K562 (cell line): Measurements from ENCODE around the gene CNTN5. TPM values are rescaled to one million over a fixed set of nuclear protein-coding genes. Genes with fewer than 3 reads are reported as not detected.

Source experiments
- ATAC-seq: fragments of 200-7000 bp; cut with Tn5 transposase; 3 replicates; pipeline ENCODE4 v1.9.1; 2020; ENCODE audit warnings: moderate library complexity
- BruUV-seq: library from RNA; stranded (reverse); fragments of 400-500 nt; replicated peaks from 2 replicates; lab custom pipeline; 2021; lab: Mats Ljungman, UMichigan
- CTCF ChIA-PET: fragments of 300-600 bp; formaldehyde crosslinking; extraction: SDS; loops from one replicate; lab custom pipeline; 2021; ENCODE audit warnings: low intra/inter-chr PET ratio; lab: Yijun Ruan, JAX
- POLR2A ChIA-PET: fragments of 300-600, 350-650 bp; sonication (Branson Sonifier 250); formaldehyde crosslinking; extraction: SDS; loops from one replicate; lab custom pipeline; 2021; ENCODE audit warnings: antibody characterized with exemption, inconsistent platforms; lab: Yijun Ruan, JAX
- DNase-seq, 4 experiments: peaks; one replicate each; pipeline versions ENCODE4 v3.0.0 to v3.0.0-alpha.2; 2011 to 2018; ENCODE audit warnings: low spot score in 3 of 4, mixed read lengths in 3 of 4; ENCODE audit errors: extremely low read depth in 1 of 4
- FAIRE-seq: peaks from 2 replicates; lab custom pipeline; 2011; peaks lifted over from hg19 to GRCh38; lab: Jason Lieb, UNC
- H2AFZ ChIP-seq: 2 replicates; pipeline ENCODE4 v1.6.0; 2011; ENCODE audit warnings: low read depth, low read length, control low read depth, inconsistent platforms
- H3K27ac ChIP-seq: fragments of 200-600 bp; 3 replicates; pipeline ENCODE4 v1.8.0; 2011; ENCODE audit warnings: low read depth, mild to moderate bottlenecking, control low read depth, inconsistent platforms, low read length, moderate library complexity, mixed read lengths; ENCODE audit errors: extremely low read depth
- H3K27me3 ChIP-seq, 2 experiments: fragments of 300-600 bp in 1 of 2; 2 replicates in 1 of 2; 3 replicates in 1 of 2; pipeline versions ENCODE4 v1.6.0 to v1.8.0; 2011; ENCODE audit warnings: inconsistent platforms in 2 of 2, low read length in 2 of 2, mild to moderate bottlenecking in 1 of 2, mixed read lengths in 1 of 2, moderate library complexity in 1 of 2; ENCODE audit not compliant: control insufficient read depth in 2 of 2, insufficient read depth in 2 of 2
- H3K36me3 ChIP-seq: fragments of 300-600 bp; 3 replicates; pipeline ENCODE4 v1.8.0; 2011; ENCODE audit warnings: mild to moderate bottlenecking, low read length, inconsistent platforms; ENCODE audit not compliant: control insufficient read depth, insufficient read depth
- H3K4me1 ChIP-seq, 2 experiments: fragments of 200-600 bp in 1 of 2; replicated peaks in 1 of 2; 2 replicates in 1 of 2; 3 replicates in 1 of 2; pipeline versions ENCODE4 v1.5.1 to v1.8.0; 2011; ENCODE audit warnings: inconsistent platforms in 2 of 2, low read length in 2 of 2, mild to moderate bottlenecking in 1 of 2, mixed read lengths in 1 of 2, moderate library complexity in 1 of 2; ENCODE audit not compliant: control insufficient read depth in 2 of 2, insufficient read depth in 2 of 2
- H3K4me2 ChIP-seq: 2 replicates; pipeline ENCODE4 v1.6.1; 2011; ENCODE audit warnings: low read length, control low read depth, inconsistent platforms, mixed read lengths; ENCODE audit not compliant: insufficient read depth
- H3K4me3 ChIP-seq: fragments of 200-600 bp; sonication (generic), shearing (Covaris generic); 2 replicates; pipeline ENCODE4 v1.5.1; 2016; ENCODE audit warnings: control low read depth, inconsistent platforms
- H3K79me2 ChIP-seq: fragments of 200-600 bp; 3 replicates; pipeline ENCODE4 v1.8.0; 2011; ENCODE audit warnings: low read length, inconsistent platforms; ENCODE audit not compliant: control insufficient read depth, insufficient read depth
- H3K9ac ChIP-seq, 2 experiments: 2 replicates each; pipeline versions ENCODE4 v1.6.0 to v1.6.1; 2011; ENCODE audit warnings: low read depth in 2 of 2, low read length in 2 of 2, control low read depth in 1 of 2, inconsistent platforms in 1 of 2, mild to moderate bottlenecking in 1 of 2, mixed read lengths in 1 of 2; ENCODE audit not compliant: insufficient read depth in 1 of 2
- H3K9me1 ChIP-seq: one replicate; pipeline ENCODE4 v1.6.0; 2011; ENCODE audit warnings: inconsistent platforms, mild to moderate bottlenecking, low read length, moderate library complexity; ENCODE audit not compliant: control insufficient read depth, insufficient read depth
- H3K9me3 ChIP-seq: replicated peaks from 2 replicates; pipeline ENCODE4 v1.5.1; 2011; ENCODE audit warnings: low read depth, low read length, inconsistent platforms; ENCODE audit not compliant: control insufficient read depth, insufficient read depth
- H4K20me1 ChIP-seq: replicated peaks from 2 replicates; pipeline ENCODE4 v1.6.1; 2011; ENCODE audit warnings: low read length, inconsistent platforms, mixed read lengths; ENCODE audit not compliant: control insufficient read depth, insufficient read depth
- MAX ChIP-seq: sonication (generic); formaldehyde crosslinking; IDR thresholded peaks from 2 replicates; pipeline ENCODE4 v1.9.0; 2022; ENCODE audit warnings: mild to moderate bottlenecking, missing genetic modification reagents
- MCM5 ChIP-seq: fragments of 450-650 bp; IDR thresholded peaks from 2 replicates; pipeline ENCODE4 v1.6.1; 2016; ENCODE audit warnings: low read depth
- OTX1 ChIP-seq: fragments of 450-650 bp; formaldehyde crosslinking; IDR thresholded peaks from 2 replicates; pipeline ENCODE4 v1.4.0; 2022; ENCODE audit warnings: mild to moderate bottlenecking
- TGIF2 ChIP-seq: sonication (generic); formaldehyde crosslinking; IDR thresholded peaks from 2 replicates; pipeline ENCODE4 v1.8.1; 2022; ENCODE audit warnings: mild to moderate bottlenecking, missing genetic modification reagents, moderate library complexity
- U2AF2 ChIP-seq: fragments of 200-400 bp; formaldehyde crosslinking; optimal IDR thresholded peaks from 2 replicates; pipeline ENCODE3; 2017; ENCODE audit warnings: low read depth, mild to moderate bottlenecking, low read length
- ZNF197 ChIP-seq: fragments of 200-800 bp; sonication (Bioruptor generic); IDR thresholded peaks from 2 replicates; pipeline ENCODE4 v1.6.1; 2016; ENCODE audit warnings: low read depth, missing genetic modification characterization, missing compliant biosample characterization
- ZNF695 ChIP-seq: fragments of 450-650 bp; formaldehyde crosslinking; IDR thresholded peaks from 2 replicates; pipeline ENCODE4 v1.4.0; 2020; ENCODE audit warnings: mild to moderate bottlenecking, moderate library complexity
- WGBS: fragments of 100-300 bp; shearing (Covaris generic); methylation state at CpG from one replicate; pipeline ENCODE4 v1.1.6; 2016; ENCODE audit warnings: low coverage, mixed read lengths; ENCODE audit not compliant: insufficient coverage; ENCODE audit errors: missing lambda C conversion rate; 5-methylcytosine and 5-hydroxymethylcytosine counted together
- in situ Hi-C: fragments of 300-500 bp; cut with MboI; formaldehyde crosslinking; loops from 4 replicates; pipeline ENCODE4 v1.15.0; 2018; ENCODE audit warnings: inconsistent platforms, mixed read lengths
- intact Hi-C: fragments of 100-400 bp; cut with micrococcal nuclease; formaldehyde crosslinking; loops from 2 replicates; pipeline ENCODE4 v1.14.2; 2022
- polyA plus RNA-seq, 8 experiments: library from polyadenylated mRNA; depleted of rRNA in 4 of 8; stranded (reverse) in 5 of 8; unstranded in 3 of 8; fragments of >200 nt; fragmentation: Nextera tagmentation in 2 of 8; fragmentation: Illumina TruSeq in 1 of 8; extraction: Ambion mirVana in 2 of 8; extraction: Trizol in 1 of 8; gene quantifications; 2 replicates each; pipeline versions ENCODE4 v1.2.1 to v1.2.3, GENCODE V29; 2011 to 2014; ENCODE audit warnings: inconsistent platforms in 1 of 8, missing spikeins in 1 of 8
- total RNA-seq, 7 experiments: library from RNA; depleted of rRNA in 6 of 7; stranded (reverse); fragments of >200 nt in 6 of 7; fragmentation: Illumina TruSeq in 2 of 7; extraction: Trizol in 2 of 7; gene quantifications; 2 replicates each; pipeline versions ENCODE4 v1.2.1 to v1.2.3, GENCODE V29; 2011 to 2021; ENCODE audit warnings: low replicate concordance in 1 of 7
- TF ChIP-seq, protein P1 (sequence below): fragments of 250-450 bp; sonication (Bioruptor Pico); IDR thresholded peaks from 2 replicates; pipeline ENCODE4 v1.9.0; 2021; ENCODE audit warnings: mild to moderate bottlenecking, inconsistent platforms

Gene CNTN5
- total and polyA plus RNA-seq, 9 of the 15 experiments (the other 6 are each of a cell fraction or from before 2014, with no cell fraction given), result 0.03 TPM; not detected in 8

DNA sequence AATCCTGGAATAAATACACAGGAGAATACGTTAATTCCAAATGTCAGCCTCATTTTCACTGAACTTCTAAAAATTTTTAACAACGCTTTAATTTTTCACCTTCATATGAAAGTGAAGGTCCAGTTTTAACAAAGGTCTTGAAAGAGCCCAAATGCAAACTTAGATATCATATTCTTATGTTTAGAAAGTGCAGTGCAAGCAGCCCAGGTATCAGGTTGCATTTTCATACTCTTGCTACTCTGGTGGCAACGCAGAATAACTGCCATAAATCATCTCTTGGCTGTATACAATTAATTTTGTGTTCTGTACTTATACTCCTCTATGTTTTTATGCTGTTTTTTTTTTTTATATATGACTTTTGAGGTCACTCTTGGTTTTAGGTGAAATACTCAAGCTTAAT is 1169.6 kb downstream of the CNTN5 start:
- Histone ChIP-seq H3K27me3 (no peaks in the 10 kb centered on the region), H4K20me1 (no peaks in the 10 kb centered on the region), H3K9me3 (no peaks in the 10 kb centered on the region; the same call in 1 of the 2 replicates), H3K9me1 (no peaks in the 10 kb centered on the region), H3K27ac (no peak overlapping the region), H3K4me1 (no peaks in the 10 kb centered on the region), H3K79me2 (no peaks in the 10 kb centered on the region), H3K4me3 (no peak overlapping the region), H2AFZ (no peak overlapping the region), H3K9ac (no peak overlapping the region), H3K36me3 (no peaks in the 10 kb centered on the region), H3K4me2 (no peak overlapping the region)
- intact Hi-C loops, result no loop called here
- no peak for TF ChIP-seq MCM5
- TF ChIP-seq, protein P1, sequence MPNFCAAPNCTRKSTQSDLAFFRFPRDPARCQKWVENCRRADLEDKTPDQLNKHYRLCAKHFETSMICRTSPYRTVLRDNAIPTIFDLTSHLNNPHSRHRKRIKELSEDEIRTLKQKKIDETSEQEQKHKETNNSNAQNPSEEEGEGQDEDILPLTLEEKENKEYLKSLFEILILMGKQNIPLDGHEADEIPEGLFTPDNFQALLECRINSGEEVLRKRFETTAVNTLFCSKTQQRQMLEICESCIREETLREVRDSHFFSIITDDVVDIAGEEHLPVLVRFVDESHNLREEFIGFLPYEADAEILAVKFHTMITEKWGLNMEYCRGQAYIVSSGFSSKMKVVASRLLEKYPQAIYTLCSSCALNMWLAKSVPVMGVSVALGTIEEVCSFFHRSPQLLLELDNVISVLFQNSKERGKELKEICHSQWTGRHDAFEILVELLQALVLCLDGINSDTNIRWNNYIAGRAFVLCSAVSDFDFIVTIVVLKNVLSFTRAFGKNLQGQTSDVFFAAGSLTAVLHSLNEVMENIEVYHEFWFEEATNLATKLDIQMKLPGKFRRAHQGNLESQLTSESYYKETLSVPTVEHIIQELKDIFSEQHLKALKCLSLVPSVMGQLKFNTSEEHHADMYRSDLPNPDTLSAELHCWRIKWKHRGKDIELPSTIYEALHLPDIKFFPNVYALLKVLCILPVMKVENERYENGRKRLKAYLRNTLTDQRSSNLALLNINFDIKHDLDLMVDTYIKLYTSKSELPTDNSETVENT, result no peak
- no peak for TF ChIP-seq TGIF2 (CRISPR knock-in tag)
- no peak for TF ChIP-seq MAX (CRISPR knock-in tag)
- no peak for TF ChIP-seq ZNF695 (CRISPR knock-in tag)
- TF ChIP-seq OTX1, result no peak
- no peak for TF ChIP-seq ZNF197 (CRISPR knock-in tag)
- TF ChIP-seq U2AF2, result no peak
- 0% methylated on average over 3 of the region's 3 CpGs for WGBS
- DNase-seq (no peak), ATAC-seq (no peak), FAIRE-seq (no peak)
- CTCF ChIA-PET, result no interaction called here
- POLR2A ChIA-PET, result no interaction called here
- in situ Hi-C loops, result no loop called here
- BruUV-seq, result no TSS peak
